HG02588 (cell line): ENCODE data around the gene PHLPP1.

Source experiments
- ATAC-seq: cut with Tn5 transposase; IDR thresholded peaks from one replicate; pipeline ENCODE4 v1.9.1; 2021; ENCODE audit warnings: mild to moderate bottlenecking, moderate library complexity; ENCODE audit not compliant: unreplicated experiment

The PHLPP1 gene

GRCh38 chr18:62771494-62772270 is 56.3 kb downstream of the PHLPP1 start:
- ATAC-seq, result peak; percentile 46

GRCh38 chr18:62772860-62773584 is 57.7 kb downstream of the PHLPP1 start:
- ATAC-seq, result no peak

- no peak for ATAC-seq
Measured at GRCh38 chr18:62773691-62774090, 58.4 kb downstream of the PHLPP1 start.

GRCh38 chr18:62776024-62776570 is 60.8 kb downstream of the PHLPP1 start:
- ATAC-seq, result no peak

GRCh38 chr18:62777814-62778213 is 62.5 kb downstream of the PHLPP1 start:
- no peak for ATAC-seq

- ATAC-seq, result no peak
Measured at GRCh38 chr18:62778976-62779869, 63.9 kb downstream of the PHLPP1 start.

GRCh38 chr18:62781262-62781661 is 65.9 kb downstream of the PHLPP1 start:
- no peak for ATAC-seq

GRCh38 chr18:62781893-62782292 is 66.6 kb downstream of the PHLPP1 start:
- no peak for ATAC-seq

- no peak for ATAC-seq
Measured at GRCh38 chr18:62784338-62784965, 69.1 kb downstream of the PHLPP1 start.

GRCh38 chr18:62784966-62785413 is 69.6 kb downstream of the PHLPP1 start:
- ATAC-seq, result no peak

- no peak for ATAC-seq
Measured at GRCh38 chr18:62786689-62787088, 71.3 kb downstream of the PHLPP1 start.

- no peak for ATAC-seq
Measured at GRCh38 chr18:62788111-62788510, 72.8 kb downstream of the PHLPP1 start.

- ATAC-seq, result no peak
Measured at GRCh38 chr18:62788876-62789275, 73.5 kb downstream of the PHLPP1 start.

GRCh38 chr18:62790871-62791772 is 75.8 kb downstream of the PHLPP1 start:
- ATAC-seq, result no peak

GRCh38 chr18:62792016-62792415 is 76.7 kb downstream of the PHLPP1 start:
- no peak for ATAC-seq

GRCh38 chr18:62795813-62796212 is 80.5 kb downstream of the PHLPP1 start:
- no peak for ATAC-seq

GRCh38 chr18:62796216-62796621 is 80.9 kb downstream of the PHLPP1 start:
- no peak for ATAC-seq

GRCh38 chr18:62797329-62797728 is 82.0 kb downstream of the PHLPP1 start:
- no peak for ATAC-seq

GRCh38 chr18:62799977-62800376 is 84.6 kb downstream of the PHLPP1 start:
- ATAC-seq, result no peak
